GM21381 (cell line): Measurements from ENCODE around the gene VDAC2.

ENCODE experiments used
- ATAC-seq: cut with Tn5 transposase; IDR thresholded peaks from one replicate; pipeline ENCODE4 v1.9.1; 2021; ENCODE audit warnings: mild to moderate bottlenecking, moderate library complexity; ENCODE audit not compliant: unreplicated experiment

The VDAC2 gene

GRCh38 chr10:75228834-75229233 is 18.2 kb downstream of the VDAC2 start:
- no peak for ATAC-seq

GRCh38 chr10:75229971-75230370 is 19.4 kb downstream of the VDAC2 start:
- no peak for ATAC-seq

GRCh38 chr10:75230600-75231038 is 20.0 kb downstream of the VDAC2 start:
- ATAC-seq: no peak

GRCh38 chr10:75231672-75232581 is 21.3 kb downstream of the VDAC2 start:
- ATAC-seq: no peak

GRCh38 chr10:75233444-75234016 is 22.9 kb downstream of the VDAC2 start:
- ATAC-seq: no peak

- peak; percentile 48 for ATAC-seq
Measured at GRCh38 chr10:75234017-75234682, 23.6 kb downstream of the VDAC2 start.

GRCh38 chr10:75234683-75235374 is 24.2 kb downstream of the VDAC2 start:
- ATAC-seq: peak; percentile 2

- peak; percentile 68 for ATAC-seq
Measured at GRCh38 chr10:75235375-75236177, 25.0 kb downstream of the VDAC2 start, which contains the start of gene COMTD1. TSS of gene COMTD1 (minus strand) at chr10:75235957. CDS start at chr10:75235928, 29 bp downstream.

GRCh38 chr10:75236178-75236825 is 25.7 kb downstream of the VDAC2 start:
- ATAC-seq: no peak

- no peak for ATAC-seq
Measured at GRCh38 chr10:75238182-75239095, 27.8 kb downstream of the VDAC2 start.

GRCh38 chr10:75239096-75239790 is 28.6 kb downstream of the VDAC2 start:
- no peak for ATAC-seq

- ATAC-seq: no peak
Measured at GRCh38 chr10:75240329-75241076, 29.9 kb downstream of the VDAC2 start.

- no peak for ATAC-seq
Measured at GRCh38 chr10:75243426-75243825, 32.8 kb downstream of the VDAC2 start.

- no peak for ATAC-seq
Measured at GRCh38 chr10:75244487-75245353, 34.1 kb downstream of the VDAC2 start.

GRCh38 chr10:75245354-75246250 is 35.0 kb downstream of the VDAC2 start:
- no peak for ATAC-seq
